ENCODE results near the gene HECTD1.
"Not testable (repeated sequence)": the region's sequence is repeated elsewhere in the genome, so short reads cannot be mapped to it uniquely, and the experiment has no call there.

HECTD1 gene

DNA sequence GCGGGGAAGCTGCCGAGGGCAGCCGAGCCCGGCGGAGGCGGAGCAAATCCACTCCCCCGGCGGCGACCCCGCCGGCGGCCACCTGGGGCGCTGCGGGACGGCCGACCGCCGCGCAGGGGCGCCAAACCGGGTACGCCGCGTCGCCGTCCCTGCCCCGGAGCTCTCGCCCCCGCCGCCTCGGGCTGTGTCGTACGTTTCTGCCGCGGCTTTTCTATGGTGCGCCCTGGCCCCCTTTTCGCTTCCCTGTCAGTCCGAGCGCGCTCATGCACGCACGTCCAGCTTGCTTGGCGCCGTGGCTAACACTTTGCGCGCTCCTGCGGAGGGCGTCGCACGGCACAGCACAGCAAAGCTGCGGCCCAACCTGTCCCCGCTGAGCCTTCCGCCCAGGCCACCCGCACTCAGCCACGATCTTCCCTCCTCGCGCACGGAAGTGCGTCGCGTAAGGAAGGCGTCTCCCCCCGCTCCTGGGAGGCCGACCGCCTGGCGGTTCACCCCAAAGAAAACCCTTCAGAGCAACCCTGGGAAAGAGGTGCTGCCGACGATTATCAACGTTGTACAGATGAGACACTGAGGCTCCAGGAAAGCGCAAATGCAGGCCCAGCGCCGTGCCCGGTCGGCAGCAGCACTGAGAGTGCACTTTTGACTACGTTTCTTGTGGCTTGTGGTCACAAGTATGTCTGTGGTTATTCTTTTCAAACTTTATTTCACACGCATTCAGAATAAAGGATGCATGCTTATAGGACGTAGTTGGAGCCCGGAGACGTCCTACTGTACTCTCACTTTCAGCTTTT lies at the start of gene HECTD1:
Gene HECTD1, minus strand, starts transcription at position 39 of the 791 bp plus-strand sequence. CDS start 1,857 bp downstream, outside the sequence.
- peak; percentile 72 for DNase-seq

DNA sequence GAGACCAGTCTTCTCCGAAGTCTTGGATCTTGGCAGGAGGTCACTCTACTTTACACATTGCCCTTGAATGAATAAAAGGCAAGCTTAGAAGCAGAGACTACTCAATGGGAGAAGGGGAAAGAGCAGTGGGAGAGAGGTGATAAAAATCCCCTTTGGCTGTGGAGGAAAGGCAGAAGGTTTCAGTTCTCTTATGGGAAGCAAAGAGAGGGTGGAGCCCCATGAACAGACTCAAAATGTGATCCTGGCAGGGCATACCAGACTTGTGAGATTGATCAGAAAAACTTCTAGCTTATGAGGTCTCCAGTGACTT lies 49.6 kb upstream of the HECTD1 start:
- DNase-seq: no peak

DNA sequence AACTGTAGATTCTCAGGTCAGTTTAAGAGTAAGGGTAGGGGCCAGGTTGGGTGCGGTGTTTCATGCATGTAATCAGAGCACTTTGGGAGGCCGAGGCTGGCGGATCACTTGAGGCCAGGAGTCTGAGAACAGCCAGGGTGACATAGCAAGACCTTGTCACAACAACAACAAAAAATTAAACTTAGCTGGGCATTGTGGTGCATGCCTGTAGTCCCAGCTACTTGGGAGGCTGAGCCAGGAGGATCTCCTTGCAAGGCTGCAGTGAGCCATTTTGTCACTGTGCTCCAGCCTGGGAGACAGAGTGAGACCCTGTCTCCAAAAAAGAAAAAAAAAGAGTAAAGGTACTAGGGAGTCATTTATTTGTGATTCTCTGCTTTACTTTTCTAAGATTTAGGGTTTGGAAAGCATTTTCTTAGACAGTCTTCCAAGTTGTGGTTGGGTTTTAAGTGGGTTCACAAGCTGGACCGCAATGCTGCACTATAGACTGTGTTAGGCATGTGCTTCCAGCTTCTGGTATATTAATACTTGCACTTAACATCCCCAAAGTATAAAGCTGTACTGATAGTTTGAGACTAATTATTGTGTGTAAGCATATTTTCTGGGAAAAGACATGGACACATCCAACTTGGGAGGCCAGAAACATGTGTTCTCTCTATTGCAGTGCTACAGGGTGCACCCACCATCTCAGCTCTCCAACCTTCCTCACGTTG lies 49.1 kb upstream of the HECTD1 start:
- DNase-seq: no peak

DNA sequence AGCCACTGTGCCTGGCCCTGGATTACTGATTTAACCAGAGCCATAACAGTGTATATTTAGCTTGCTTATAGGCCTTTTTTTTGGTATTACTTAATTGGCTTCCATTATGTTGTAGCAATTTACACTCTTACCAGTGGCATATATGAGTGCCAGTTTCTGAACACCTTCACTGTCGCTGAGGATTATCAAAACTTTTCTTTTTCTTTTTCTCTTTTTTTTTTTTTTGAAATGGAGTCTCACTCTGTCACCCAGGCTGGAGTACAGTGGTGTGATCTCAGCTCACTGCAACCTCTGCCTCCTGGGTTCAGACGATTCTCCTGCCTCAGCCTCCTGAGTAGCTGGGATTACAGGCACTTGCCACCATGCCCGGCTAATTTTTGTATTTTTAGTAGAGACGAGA lies 48.3 kb upstream of the HECTD1 start:
- DNase-seq: not testable (repeated sequence)

DNA sequence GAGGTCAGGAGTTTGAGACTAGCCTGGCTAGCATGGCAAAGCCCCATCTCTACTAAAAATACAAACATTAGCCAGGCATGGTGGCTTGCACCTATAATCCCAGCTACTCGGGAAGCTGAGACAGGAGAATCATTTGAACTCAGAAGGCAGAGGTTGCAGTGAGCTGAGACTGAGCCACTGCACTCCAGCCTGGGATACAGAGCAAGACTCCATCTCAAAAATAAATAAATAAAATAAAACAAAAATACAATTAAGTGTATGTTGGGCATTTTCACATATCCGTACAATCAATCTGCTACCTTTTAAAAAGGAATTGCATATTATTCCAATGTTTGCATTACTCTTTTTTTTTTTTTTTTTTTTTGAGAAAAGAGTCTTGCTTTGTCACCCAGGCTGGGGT lies 47.7 kb upstream of the HECTD1 start:
- DNase-seq: no peak

DNA sequence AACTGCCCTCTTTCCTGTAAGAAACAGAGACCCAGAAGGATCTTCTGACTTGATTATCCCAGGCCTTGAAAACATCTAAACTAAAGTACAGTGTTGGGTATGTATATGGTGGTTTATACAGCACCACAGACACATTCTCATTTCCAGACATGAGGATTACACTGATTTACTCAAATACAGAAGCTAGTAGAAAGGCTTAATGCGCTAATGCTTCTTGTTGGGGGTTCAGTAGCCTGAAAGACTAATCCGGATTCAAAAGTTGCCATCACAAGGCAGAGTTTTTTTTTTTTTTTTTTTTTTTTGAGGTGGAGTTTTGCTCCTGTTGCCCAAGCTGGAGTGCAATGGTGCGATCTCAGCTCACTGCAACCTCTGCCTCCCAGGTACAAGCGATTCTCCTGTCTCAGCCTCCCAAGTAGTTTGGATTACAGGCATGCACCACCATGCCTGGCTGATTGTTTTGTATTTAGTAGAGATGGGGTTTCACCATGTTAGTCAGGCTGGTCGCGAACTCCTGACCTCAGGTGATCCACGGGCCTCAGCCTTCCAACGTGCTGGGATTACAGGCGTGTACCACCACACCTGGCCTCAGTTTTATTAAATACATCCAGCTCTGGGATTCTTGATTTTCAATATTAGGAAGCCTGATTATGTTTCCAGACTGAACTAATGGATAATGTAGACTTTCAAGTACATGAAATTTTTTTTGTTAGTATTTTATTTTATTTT lies 46.3 kb upstream of the HECTD1 start:
- DNase-seq: no peak

DNA sequence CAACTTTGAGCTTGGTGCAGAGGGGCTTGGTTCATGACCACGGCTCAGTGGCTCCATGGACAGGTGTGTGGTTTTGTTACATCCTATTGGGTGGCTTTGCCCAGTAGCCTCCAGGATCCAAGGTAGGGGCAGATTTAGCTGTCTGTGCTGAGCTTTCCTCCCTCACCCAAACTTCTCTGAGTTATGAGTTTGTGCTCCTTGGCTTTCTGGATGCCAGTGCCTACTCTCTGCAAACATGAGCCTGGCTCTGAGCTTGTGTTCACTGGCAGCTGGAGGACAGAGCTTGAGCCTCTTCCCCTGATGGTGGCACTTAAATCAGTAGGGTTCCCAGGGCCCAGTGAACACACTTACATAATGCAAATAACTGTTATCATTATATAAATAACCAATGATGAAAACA lies 45.3 kb upstream of the HECTD1 start:
- no peak for DNase-seq

DNA sequence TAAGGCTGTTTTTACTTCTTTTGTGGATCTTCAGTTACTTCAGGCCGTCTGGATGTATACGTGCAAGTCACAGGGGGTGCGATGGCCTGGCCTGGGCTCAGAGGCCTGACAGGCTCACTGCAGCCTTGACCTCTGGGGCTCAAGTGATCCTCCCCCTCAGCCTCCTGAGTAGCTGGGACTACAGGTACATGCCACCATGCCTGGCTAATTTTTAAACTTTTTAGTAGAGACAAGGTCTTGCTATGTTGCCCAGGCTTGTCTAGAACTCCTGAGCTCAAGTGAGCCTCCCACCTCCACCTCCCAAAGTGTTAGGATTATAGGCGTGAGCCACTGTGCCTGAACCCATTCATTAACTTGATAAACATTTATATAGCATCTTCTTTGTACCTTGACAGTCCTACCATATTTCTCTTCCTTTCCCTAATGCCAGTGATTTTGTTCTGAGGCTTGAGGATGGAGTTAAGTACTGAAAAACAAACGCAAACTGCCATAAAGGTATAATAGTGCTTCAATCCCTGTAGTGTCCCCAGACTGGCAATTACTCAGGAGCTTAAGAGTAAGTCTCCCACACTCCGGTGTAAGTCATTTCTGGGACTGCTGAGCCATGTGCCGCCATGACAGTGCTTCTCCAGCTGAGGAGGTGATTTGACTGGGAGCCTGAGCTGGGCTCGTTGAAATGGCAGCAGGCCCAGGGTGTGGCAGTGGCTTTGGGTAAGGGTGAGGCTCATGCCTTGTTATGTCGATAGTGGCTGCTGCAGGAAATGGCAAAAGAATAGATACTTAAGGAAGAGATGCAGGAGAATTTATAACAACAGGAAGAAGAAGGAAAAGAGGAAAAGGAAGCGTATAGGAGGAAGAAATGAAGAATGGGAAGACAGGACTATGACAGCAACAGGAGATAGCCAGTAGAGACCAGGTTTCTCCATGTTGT lies 43.7 kb upstream of the HECTD1 start:
- no peak for DNase-seq

DNA sequence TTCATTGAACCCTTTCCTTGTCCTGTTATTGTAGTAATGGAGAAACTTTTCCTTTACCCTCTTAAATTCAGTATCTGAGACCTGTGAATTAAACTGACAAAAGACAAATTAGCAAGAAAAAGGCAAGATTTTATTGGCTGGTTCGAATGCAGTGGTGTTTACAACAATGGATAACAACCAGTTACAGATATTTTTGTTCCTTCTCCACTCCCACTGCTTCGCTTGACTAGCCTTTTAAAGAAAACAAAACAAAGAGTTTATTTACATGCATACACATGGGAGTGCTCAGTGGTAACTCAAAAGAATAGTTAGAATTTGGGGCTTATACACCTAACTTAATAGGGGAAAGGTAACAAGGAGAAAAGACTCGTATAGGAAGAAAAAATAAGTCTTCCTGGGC lies 37.0 kb upstream of the HECTD1 start:
- DNase-seq: no peak

DNA sequence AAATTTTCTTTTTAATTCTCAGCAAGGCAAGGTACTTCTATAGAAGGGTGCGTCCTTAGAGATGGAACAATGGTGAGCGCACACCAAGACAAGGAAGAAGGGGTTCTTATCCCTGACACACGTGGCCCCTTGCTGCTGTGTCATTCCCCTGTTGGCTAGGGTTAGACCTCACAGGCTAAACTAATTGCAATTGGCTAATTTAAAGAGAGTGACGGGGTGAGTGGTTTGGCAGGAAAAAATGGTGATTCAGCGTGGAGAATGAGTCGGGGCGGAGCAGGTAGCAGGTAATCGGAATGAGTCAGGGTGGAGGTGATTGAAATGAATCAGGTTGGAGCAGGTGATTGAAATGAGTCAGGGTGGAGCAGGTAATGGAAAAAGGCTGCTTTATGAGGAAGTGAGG lies 36.3 kb upstream of the HECTD1 start:
- no peak for DNase-seq

DNA sequence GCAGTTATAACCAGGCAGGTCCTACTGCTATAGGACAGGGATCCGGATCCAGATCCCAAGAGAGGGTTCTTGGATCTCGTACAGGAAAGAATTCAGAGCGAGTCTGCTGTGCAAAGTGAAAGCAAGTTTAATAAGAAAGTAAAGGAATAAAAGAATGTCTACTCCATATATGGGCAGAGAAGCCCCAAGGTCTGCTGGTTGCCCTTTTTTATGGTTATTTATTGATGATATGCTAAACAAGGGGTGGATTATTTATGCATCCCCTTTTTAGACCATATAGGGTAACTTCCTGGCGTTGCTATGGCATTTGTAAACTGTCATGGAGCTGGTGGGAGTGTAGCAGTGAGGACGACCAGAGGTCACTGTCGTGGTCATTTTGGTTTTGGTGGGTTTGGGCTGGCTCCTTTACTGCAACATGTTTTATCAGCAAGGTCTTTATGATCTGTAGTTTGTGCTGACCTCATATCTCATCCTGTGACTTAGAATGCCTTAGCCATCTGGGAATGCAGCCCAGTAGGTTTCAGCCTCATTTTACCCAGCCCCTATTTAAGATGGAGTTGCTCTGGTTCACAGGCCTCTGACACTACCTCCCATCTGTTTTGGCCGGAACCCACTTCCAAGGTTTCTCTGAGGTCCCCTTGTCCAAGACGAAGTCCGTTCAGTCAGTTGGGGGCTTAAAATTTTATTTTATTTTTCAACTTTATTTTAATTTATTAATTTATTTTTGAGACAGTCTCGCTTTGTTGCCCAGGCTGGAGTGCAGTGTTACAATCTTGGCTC lies 34.8 kb upstream of the HECTD1 start:
- not testable (repeated sequence) for DNase-seq

DNA sequence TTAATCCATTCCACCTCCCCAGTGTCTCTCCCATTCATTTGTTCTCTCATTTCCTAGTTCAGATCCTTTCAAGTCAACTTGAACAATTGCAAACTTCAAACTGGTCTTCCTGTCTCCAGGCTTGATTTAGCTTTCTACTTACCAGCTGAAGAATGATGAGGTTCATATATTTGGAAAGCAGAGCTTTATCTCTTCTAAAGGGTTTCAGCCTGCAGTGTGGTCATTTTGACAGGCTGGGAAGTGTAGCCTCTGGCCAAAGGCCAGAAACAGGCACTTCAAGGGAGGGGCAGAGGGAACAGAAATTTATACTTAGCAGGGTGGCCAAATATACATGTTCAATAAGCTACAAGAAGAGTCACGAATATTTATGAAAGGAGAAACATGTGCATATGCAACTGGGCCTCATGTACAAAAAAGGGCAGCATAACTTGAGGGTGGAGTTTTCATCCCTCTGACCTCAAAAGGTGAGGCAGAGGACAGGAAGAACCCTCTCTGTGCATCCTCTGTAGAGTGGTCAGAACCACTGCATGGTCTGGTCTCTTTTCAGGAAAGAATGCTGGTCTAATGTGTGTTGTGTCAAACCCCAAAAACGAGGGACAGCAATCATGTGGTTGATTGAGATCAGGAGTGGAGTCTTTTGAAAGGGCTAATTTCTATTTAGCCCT lies 34.0 kb upstream of the HECTD1 start:
- DNase-seq: no peak

DNA sequence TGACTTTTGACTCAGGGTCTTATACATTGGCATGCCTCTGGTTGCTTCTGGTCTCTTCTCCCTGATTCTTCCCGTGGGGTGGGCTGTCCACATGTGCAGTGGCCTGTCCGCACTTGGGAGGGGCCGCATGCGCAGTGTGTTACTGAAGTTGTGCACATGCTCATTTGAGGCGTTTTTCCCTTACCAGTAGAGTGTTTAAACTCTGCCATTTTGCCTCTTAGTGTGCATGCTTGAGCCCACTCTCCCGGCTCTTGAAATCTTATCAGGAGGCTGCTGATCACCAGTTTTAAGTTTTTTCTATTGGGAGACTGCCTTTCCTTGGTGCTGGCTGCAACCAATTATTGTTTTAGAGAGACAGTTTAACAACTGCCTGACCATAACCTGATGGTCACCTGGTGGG lies 32.1 kb upstream of the HECTD1 start:
- DNase-seq: no peak

DNA sequence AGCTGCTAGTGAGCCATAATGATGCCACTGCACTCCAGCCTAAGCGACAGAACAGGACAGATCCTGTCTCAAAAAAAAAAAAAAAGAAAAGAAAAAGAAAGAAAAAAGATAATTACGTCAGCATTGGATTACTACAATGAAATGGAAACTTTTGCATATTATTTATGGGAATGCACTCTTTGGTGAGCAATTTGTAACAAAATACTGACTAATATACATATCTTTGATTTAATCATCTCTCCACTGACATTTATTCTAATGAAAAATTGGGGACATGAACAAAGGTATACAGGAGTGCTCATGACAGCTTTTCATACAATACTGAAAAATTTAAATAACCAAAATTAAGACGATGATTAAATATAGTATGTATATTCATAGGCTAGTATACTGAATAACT lies 27.9 kb upstream of the HECTD1 start:
- no peak for DNase-seq

DNA sequence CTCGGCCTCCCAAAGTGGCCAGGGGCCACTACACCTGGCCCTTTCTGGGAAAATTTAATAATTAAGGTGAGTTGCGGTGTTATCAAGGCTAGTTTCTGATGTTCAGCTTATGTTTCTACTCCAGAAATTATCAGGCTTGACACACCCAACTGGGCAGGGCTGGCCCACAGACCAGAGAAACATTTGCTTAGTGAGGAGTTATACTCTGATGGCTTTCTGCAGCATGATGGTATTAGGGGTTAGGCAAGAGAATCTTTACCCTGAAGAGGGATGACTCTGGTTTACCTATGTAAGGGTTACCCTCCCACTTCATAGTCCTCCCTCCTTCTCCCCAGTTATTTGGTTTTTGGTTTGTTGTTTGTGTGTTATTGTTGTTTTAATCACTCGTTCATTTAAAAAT lies 24.5 kb upstream of the HECTD1 start:
- DNase-seq: no peak

DNA sequence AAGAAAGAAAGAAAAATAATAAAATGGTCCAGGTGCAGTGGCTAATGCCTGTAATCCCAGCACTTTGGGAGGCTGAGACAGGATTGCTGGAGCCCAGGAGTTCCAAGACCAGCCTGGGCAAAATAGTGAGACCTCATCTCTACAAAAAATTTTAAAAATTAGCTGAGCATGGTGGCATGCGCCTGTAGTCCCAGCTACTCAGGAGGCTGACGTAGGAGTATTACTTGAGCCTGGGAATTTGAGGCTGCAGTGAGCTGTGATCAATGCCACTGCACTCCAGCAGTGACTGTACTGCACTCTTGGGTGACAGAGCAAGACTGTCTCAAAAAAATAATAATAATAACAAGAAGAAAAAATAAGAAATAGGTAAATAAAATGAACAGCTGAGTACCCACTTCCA lies 23.7 kb upstream of the HECTD1 start:
- DNase-seq: not testable (repeated sequence)

DNA sequence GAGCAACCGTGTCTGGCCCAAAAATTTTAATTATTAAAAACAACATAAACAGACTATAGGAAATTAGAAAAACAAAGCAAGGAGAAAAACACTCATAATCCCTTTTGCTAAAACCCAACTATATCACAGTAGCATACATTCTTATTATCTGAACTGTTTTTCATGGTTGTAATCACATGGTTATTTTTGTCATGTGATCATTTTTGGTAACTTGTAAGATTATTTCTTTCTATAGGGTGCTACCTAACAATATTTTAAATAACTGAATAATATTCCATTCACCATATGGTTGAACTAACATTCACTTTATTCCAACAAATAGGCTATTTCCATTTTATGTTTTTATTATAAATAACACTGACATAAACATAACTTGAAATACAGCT lies 23.0 kb upstream of the HECTD1 start:
- DNase-seq: no peak

DNA sequence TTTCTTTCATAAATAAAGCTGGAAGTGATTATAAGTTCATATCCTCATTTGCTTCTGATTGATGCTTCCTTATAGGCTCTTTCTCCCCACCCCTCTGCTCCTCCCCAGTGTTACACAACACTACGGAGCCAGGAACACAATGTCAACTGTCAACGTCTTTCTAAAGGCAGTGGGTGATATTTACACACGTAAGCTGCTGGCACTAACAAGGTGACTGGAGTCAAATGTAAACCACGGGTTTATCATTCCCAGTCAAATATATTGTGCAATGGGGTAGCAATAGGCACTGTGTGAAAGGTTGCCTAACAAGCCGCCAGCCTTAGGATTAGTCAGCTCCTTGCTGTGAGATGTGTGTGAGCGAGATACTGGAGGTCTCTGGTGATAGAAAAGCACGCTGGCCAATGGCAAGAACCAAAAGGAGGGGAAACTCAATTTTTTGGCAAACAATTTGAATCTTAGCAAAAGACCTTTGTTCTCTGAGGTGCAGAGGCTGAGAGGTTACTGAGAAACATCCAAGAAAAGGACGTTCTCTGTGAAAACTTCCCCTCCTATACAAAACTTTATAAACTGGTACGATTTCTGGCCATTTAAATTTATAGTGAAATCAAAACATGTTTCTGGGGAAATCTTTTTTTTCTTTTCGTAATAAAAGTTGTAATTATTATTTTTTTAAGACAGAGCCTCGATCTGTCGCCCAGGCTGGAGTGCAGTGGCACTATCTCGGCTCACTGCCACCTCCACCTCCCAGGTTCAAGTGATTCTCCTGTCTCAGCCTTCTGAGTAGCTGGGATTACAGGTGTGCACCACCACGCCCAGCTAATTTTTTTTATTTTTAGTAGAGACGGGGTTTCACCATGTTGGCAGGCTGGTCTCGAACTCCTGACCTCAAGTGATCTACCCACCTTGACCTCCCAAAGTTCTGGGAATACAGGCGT lies 22.3 kb upstream of the HECTD1 start:
- no peak for DNase-seq

DNA sequence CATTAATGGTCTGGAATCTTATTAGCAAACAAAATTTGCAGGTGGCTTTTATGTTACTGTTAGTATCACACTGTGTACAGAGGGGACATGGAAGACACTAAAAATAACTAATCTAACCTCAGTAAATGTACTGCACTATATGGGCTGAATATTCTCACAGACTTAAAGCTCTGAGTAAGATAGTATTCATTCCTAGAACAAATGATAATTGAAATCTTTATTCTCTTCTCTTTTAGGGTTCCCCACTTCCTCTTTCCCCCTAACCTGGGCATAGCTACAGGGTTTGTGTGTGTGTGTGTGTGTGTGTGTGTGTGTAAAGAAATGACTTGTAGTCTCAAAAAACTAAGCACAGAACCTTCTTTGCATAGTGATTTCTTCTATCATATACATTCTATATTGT lies 21.4 kb upstream of the HECTD1 start:
- no peak for DNase-seq

DNA sequence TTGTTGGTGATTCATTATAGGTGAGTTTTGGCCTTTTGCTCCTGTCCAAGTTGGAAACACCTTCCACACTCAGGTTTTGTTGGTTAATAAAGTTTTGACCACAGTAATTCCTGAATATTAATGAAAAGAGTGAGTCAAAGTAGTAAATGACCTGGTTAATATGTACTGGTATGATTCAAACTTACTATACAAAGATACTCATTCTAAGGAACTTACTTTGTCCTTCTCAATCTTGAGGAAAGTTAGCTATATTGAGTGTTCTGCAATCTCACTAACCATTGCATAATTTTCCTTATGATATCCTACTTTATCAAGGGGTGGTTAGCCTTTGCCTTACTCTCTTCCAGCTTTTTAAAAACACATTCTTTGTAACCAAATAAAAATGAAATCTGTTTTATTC lies 20.9 kb upstream of the HECTD1 start:
- DNase-seq: no peak

Data from NCI-H1694 (cell line).